Spleen (tissue), 7 donors: Measurements from ENCODE around the gene RAB10.

ENCODE experiments used
- CTCF ChIP-seq, 11 experiments: fragments of 200-600 bp in 7 of 11; fragments of 450-650 bp in 4 of 11; sonication (generic) in 4 of 11; IDR thresholded peaks in 8 of 11; conservative IDR thresholded peaks in 3 of 11; 1 replicate in 7 of 11; 2 replicates in 4 of 11; pipeline versions ENCODE4 v1.4.0 to v1.8.0; 2016 to 2021; ENCODE audit warnings: antibody characterized with exemption in 11 of 11, inconsistent platforms in 4 of 11, mild to moderate bottlenecking in 1 of 11
- POLR2A ChIP-seq, 3 donors: fragments of 450-650 bp; IDR thresholded peaks; one replicate each; pipeline ENCODE4 v1.5.1; 2017; ENCODE audit warnings: antibody characterized with exemption in 3 of 3, mild to moderate bottlenecking in 1 of 3
- POLR2AphosphoS5 ChIP-seq, 3 donors: sonication (generic); formaldehyde crosslinking; IDR thresholded peaks; one replicate each; pipeline ENCODE4 v1.5.1; 2017; ENCODE audit warnings: antibody characterized with exemption in 3 of 3
- donor health status: DM: no; HTN: no; CAD: no; lungs with moderate emphysema.
- donor health status: DM: no; HTN: no; CAD: no.
- donor health status: DM: no; HTN: no; CAD: no.

GRCh38 chr2:26182441-26182840 lies 148.6 kb downstream of the RAB10 start:
- TF ChIP-seq CTCF (IDR thresholded peaks at IDR 0.05 in 8 of 11, conservative IDR thresholded peaks at IDR 0.05 in 3 of 11) (no peak), POLR2A (IDR thresholded peaks at IDR 0.05) (no peak), POLR2AphosphoS5 (IDR thresholded peaks at IDR 0.05) (no peak)
